ENCODE results near the gene NCKIPSD.

GRCh38 chr3:48727511-48727910 lies 41.8 kb upstream of the NCKIPSD start:
- TF ChIP-seq CTCF (IDR thresholded peaks at IDR 0.05; ENCODE audit: insufficient read depth, low read depth, low read length): no peak
- no peak for TF ChIP-seq EZH2 (IDR thresholded peaks at IDR 0.05; ENCODE audit: insufficient read depth, low read length)

Data from astrocyte (in vitro differentiated cells and primary cell).